ENCODE data around the gene RGS5.

Gene RGS5

GRCh38 chr1:163130225-163130856 is 72.4 kb downstream of the RGS5 start:
- no peak overlapping the region for H3K4me3 ChIP-seq (ENCODE audit: low read depth in 1 of 5, low read length in 5 of 5)
- no peaks in the 10 kb centered on the region for H3K27me3 ChIP-seq (ENCODE audit: control insufficient read depth in 5 of 5, insufficient read depth in 4 of 5, low read length in 5 of 5)
- H3K9me3 ChIP-seq (ENCODE audit: control insufficient read depth in 5 of 5, low read length in 5 of 5), result no peaks in the 10 kb centered on the region
- peaks cover 0 to 5% (median 0%) of the 10 kb centered on the region in 5 donors for H3K36me3 ChIP-seq (ENCODE audit: control insufficient read depth in 5 of 5, insufficient read depth in 5 of 5, low read length in 5 of 5)
- H3K27ac ChIP-seq (ENCODE audit: low read depth, low read length), result no peak overlapping the region
- no peaks in the 10 kb centered on the region for H3K4me1 ChIP-seq (ENCODE audit: control insufficient read depth in 5 of 5, insufficient read depth in 5 of 5, low read length in 5 of 5)
- H3K9ac ChIP-seq (ENCODE audit: low read length in 5 of 5), result no peak overlapping the region

GRCh38 chr1:163128282-163128681 is 74.4 kb downstream of the RGS5 start:
- Histone ChIP-seq H3K9me3 (ENCODE audit: control insufficient read depth in 5 of 5, low read length in 5 of 5) (no peaks in the 10 kb centered on the region), H3K27ac (ENCODE audit: low read depth, low read length) (no peak overlapping the region), H3K9ac (ENCODE audit: low read length in 5 of 5) (no peak overlapping the region), H3K27me3 (ENCODE audit: control insufficient read depth in 5 of 5, insufficient read depth in 4 of 5, low read length in 5 of 5) (no peaks in the 10 kb centered on the region), H3K4me1 (ENCODE audit: control insufficient read depth in 5 of 5, insufficient read depth in 5 of 5, low read length in 5 of 5) (no peaks in the 10 kb centered on the region), H3K4me3 (ENCODE audit: low read depth in 1 of 5, low read length in 5 of 5) (no peak overlapping the region), H3K36me3 (ENCODE audit: control insufficient read depth in 5 of 5, insufficient read depth in 5 of 5, low read length in 5 of 5) (peaks cover 0 to 5% (median 0%) of the 10 kb centered on the region in 5 donors)

GRCh38 chr1:163124812-163125211 is 77.9 kb downstream of the RGS5 start:
- Histone ChIP-seq H3K27ac (ENCODE audit: low read depth, low read length) (no peak overlapping the region), H3K4me3 (ENCODE audit: low read depth in 1 of 5, low read length in 5 of 5) (no peak overlapping the region), H3K36me3 (ENCODE audit: control insufficient read depth in 5 of 5, insufficient read depth in 5 of 5, low read length in 5 of 5) (peaks cover 0 to 3% (median 0%) of the 10 kb centered on the region in 5 donors), H3K4me1 (ENCODE audit: control insufficient read depth in 5 of 5, insufficient read depth in 5 of 5, low read length in 5 of 5) (no peaks in the 10 kb centered on the region), H3K27me3 (ENCODE audit: control insufficient read depth in 5 of 5, insufficient read depth in 4 of 5, low read length in 5 of 5) (no peaks in the 10 kb centered on the region), H3K9me3 (ENCODE audit: control insufficient read depth in 5 of 5, low read length in 5 of 5) (no peaks in the 10 kb centered on the region), H3K9ac (ENCODE audit: low read length in 5 of 5) (no peak overlapping the region)

- Histone ChIP-seq H3K27me3 (ENCODE audit: control insufficient read depth in 5 of 5, insufficient read depth in 4 of 5, low read length in 5 of 5) (peaks cover 0 to 2% (median 0%) of the 10 kb centered on the region in 5 donors), H3K27ac (ENCODE audit: low read depth, low read length) (no peak overlapping the region), H3K4me3 (ENCODE audit: low read depth in 1 of 5, low read length in 5 of 5) (no peak overlapping the region), H3K9me3 (ENCODE audit: control insufficient read depth in 5 of 5, low read length in 5 of 5) (no peaks in the 10 kb centered on the region), H3K9ac (ENCODE audit: low read length in 5 of 5) (no peak overlapping the region), H3K36me3 (ENCODE audit: control insufficient read depth in 5 of 5, insufficient read depth in 5 of 5, low read length in 5 of 5) (no peaks in the 10 kb centered on the region), H3K4me1 (ENCODE audit: control insufficient read depth in 5 of 5, insufficient read depth in 5 of 5, low read length in 5 of 5) (no peaks in the 10 kb centered on the region)
Observed at GRCh38 chr1:163120372-163120771, 82.3 kb downstream of the RGS5 start.

- peaks cover 0 to 2% (median 0%) of the 10 kb centered on the region in 5 donors for H3K27me3 ChIP-seq (ENCODE audit: control insufficient read depth in 5 of 5, insufficient read depth in 4 of 5, low read length in 5 of 5)
- no peak overlapping the region for H3K9ac ChIP-seq (ENCODE audit: low read length in 5 of 5)
- H3K4me1 ChIP-seq (ENCODE audit: control insufficient read depth in 5 of 5, insufficient read depth in 5 of 5, low read length in 5 of 5), result no peaks in the 10 kb centered on the region
- H3K9me3 ChIP-seq (ENCODE audit: control insufficient read depth in 5 of 5, low read length in 5 of 5), result no peaks in the 10 kb centered on the region
- no peak overlapping the region for H3K27ac ChIP-seq (ENCODE audit: low read depth, low read length)
- no peaks in the 10 kb centered on the region for H3K36me3 ChIP-seq (ENCODE audit: control insufficient read depth in 5 of 5, insufficient read depth in 5 of 5, low read length in 5 of 5)
- no peak overlapping the region for H3K4me3 ChIP-seq (ENCODE audit: low read depth in 1 of 5, low read length in 5 of 5)
Observed at GRCh38 chr1:163119707-163120106, 83.0 kb downstream of the RGS5 start.

GRCh38 chr1:163115887-163116286 is 86.8 kb downstream of the RGS5 start:
- no peaks in the 10 kb centered on the region for H3K9me3 ChIP-seq (ENCODE audit: control insufficient read depth in 5 of 5, low read length in 5 of 5)
- H3K9ac ChIP-seq (ENCODE audit: low read length in 5 of 5), result no peak overlapping the region
- H3K36me3 ChIP-seq (ENCODE audit: control insufficient read depth in 5 of 5, insufficient read depth in 5 of 5, low read length in 5 of 5), result no peaks in the 10 kb centered on the region
- H3K4me3 ChIP-seq (ENCODE audit: low read depth in 1 of 5, low read length in 5 of 5), result no peak overlapping the region
- no peaks in the 10 kb centered on the region for H3K4me1 ChIP-seq (ENCODE audit: control insufficient read depth in 5 of 5, insufficient read depth in 5 of 5, low read length in 5 of 5)
- peaks cover 0 to 2% (median 0%) of the 10 kb centered on the region in 5 donors for H3K27me3 ChIP-seq (ENCODE audit: control insufficient read depth in 5 of 5, insufficient read depth in 4 of 5, low read length in 5 of 5)
- no peak overlapping the region for H3K27ac ChIP-seq (ENCODE audit: low read depth, low read length)

- H3K9ac ChIP-seq (ENCODE audit: low read length in 5 of 5), result no peak overlapping the region
Observed at GRCh38 chr1:163107655-163108054, 95.1 kb downstream of the RGS5 start.

GRCh38 chr1:163106364-163106987 is 96.2 kb downstream of the RGS5 start:
- Histone ChIP-seq H3K27ac (ENCODE audit: low read depth, low read length) (no peak overlapping the region), H3K9me3 (ENCODE audit: control insufficient read depth in 5 of 5, low read length in 5 of 5) (no peaks in the 10 kb centered on the region), H3K9ac (ENCODE audit: low read length in 5 of 5) (no peak overlapping the region), H3K4me3 (ENCODE audit: low read depth in 1 of 5, low read length in 5 of 5) (no peak overlapping the region), H3K36me3 (ENCODE audit: control insufficient read depth in 5 of 5, insufficient read depth in 5 of 5, low read length in 5 of 5) (no peaks in the 10 kb centered on the region), H3K27me3 (ENCODE audit: control insufficient read depth in 5 of 5, insufficient read depth in 4 of 5, low read length in 5 of 5) (no peaks in the 10 kb centered on the region), H3K4me1 (ENCODE audit: control insufficient read depth in 5 of 5, insufficient read depth in 5 of 5, low read length in 5 of 5) (peaks cover 0 to 11% (median 5%) of the 10 kb centered on the region in 5 donors)

More at GRCh38 chr1:163107655-163108054, 95.1 kb downstream of the RGS5 start:
- H3K27me3 ChIP-seq (ENCODE audit: control insufficient read depth in 5 of 5, insufficient read depth in 4 of 5, low read length in 5 of 5), result no peaks in the 10 kb centered on the region
- H3K9me3 ChIP-seq (ENCODE audit: control insufficient read depth in 5 of 5, low read length in 5 of 5), result no peaks in the 10 kb centered on the region
- H3K4me1 ChIP-seq (ENCODE audit: control insufficient read depth in 5 of 5, insufficient read depth in 5 of 5, low read length in 5 of 5), result peaks cover 0 to 11% (median 5%) of the 10 kb centered on the region in 5 donors
- H3K27ac ChIP-seq (ENCODE audit: low read depth, low read length), result no peak overlapping the region
- H3K36me3 ChIP-seq (ENCODE audit: control insufficient read depth in 5 of 5, insufficient read depth in 5 of 5, low read length in 5 of 5), result no peaks in the 10 kb centered on the region
- H3K4me3 ChIP-seq (ENCODE audit: low read depth in 1 of 5, low read length in 5 of 5), result no peak overlapping the region

- Histone ChIP-seq H3K4me3 (ENCODE audit: low read depth in 1 of 5, low read length in 5 of 5) (no peak overlapping the region), H3K9me3 (ENCODE audit: control insufficient read depth in 5 of 5, low read length in 5 of 5) (no peaks in the 10 kb centered on the region), H3K27me3 (ENCODE audit: control insufficient read depth in 5 of 5, insufficient read depth in 4 of 5, low read length in 5 of 5) (no peaks in the 10 kb centered on the region), H3K36me3 (ENCODE audit: control insufficient read depth in 5 of 5, insufficient read depth in 5 of 5, low read length in 5 of 5) (no peaks in the 10 kb centered on the region), H3K4me1 (ENCODE audit: control insufficient read depth in 5 of 5, insufficient read depth in 5 of 5, low read length in 5 of 5) (peaks cover 0 to 11% (median 5%) of the 10 kb centered on the region in 5 donors), H3K9ac (ENCODE audit: low read length in 5 of 5) (no peak overlapping the region), H3K27ac (ENCODE audit: low read depth, low read length) (no peak overlapping the region)
Observed at GRCh38 chr1:163104385-163105099, 98.2 kb downstream of the RGS5 start.

GRCh38 chr1:163102590-163102989 is 100.1 kb downstream of the RGS5 start:
- H3K27me3 ChIP-seq (ENCODE audit: control insufficient read depth in 5 of 5, insufficient read depth in 4 of 5, low read length in 5 of 5), result no peaks in the 10 kb centered on the region
- no peak overlapping the region for H3K9ac ChIP-seq (ENCODE audit: low read length in 5 of 5)
- H3K9me3 ChIP-seq (ENCODE audit: control insufficient read depth in 5 of 5, low read length in 5 of 5), result no peaks in the 10 kb centered on the region
- H3K4me3 ChIP-seq (ENCODE audit: low read depth in 1 of 5, low read length in 5 of 5), result no peak overlapping the region
- peaks cover 0 to 11% (median 5%) of the 10 kb centered on the region in 5 donors for H3K4me1 ChIP-seq (ENCODE audit: control insufficient read depth in 5 of 5, insufficient read depth in 5 of 5, low read length in 5 of 5)
- no peak overlapping the region for H3K27ac ChIP-seq (ENCODE audit: low read depth, low read length)
- H3K36me3 ChIP-seq (ENCODE audit: control insufficient read depth in 5 of 5, insufficient read depth in 5 of 5, low read length in 5 of 5), result no peaks in the 10 kb centered on the region

All from subcutaneous abdominal adipose tissue (tissue), 5 donors.